NCI-H128 (cell line): ENCODE results near the gene RWDD3.

Source experiments
- DNase-seq: peaks from one replicate; lab custom pipeline; 2025; ENCODE audit not compliant: unreplicated experiment; lab: John Stamatoyannopoulos, UW

RWDD3 gene

GRCh38 chr1:95233737-95234500 is at the start of gene RWDD3:
Gene RWDD3, plus strand, starts transcription at chr1:95234210. Its CDS starts 21 bp downstream, at chr1:95234231.
- DNase-seq: peak; percentile 66

- no peak for DNase-seq
Observed at GRCh38 chr1:95186149-95186548, 47.9 kb upstream of the RWDD3 start.

DNA sequence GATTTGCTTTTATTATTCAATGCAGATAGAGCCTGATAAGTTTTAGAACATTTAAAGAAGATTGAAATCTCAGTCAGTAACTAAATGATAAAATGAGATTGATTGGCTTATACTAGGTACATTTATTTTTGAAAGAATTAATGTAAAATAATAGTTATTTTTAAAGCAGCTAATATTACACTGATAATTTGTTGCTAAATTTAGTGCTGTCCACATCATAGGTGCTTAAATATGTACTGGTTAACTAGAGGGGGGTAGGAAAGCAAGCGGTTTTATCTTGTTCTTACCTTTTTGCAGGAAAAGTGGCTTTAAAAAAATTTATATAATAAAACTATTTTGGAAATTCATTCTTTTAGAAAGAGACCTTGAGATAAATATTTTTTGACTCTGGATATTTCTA is 40.4 kb upstream of the RWDD3 start:
- DNase-seq: no peak

DNA sequence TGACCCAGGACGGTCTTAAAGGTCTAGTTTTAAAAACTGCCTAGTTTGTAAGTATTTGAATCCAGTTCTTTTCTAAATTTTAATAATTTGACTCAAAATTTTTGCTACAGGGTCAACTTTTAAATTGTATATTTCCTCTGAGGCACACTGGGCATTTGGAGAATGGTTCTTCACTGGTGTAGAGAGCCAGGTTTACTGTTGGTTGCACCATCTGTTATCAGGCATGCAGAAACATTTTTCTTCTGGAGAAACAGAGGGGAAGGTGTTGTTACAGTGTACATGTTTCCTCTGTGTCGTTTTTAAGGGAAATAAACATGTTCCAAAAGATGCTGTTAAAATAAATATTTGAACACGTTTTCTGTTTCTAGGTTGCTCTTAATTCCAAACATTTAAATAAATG is 39.0 kb upstream of the RWDD3 start:
- no peak for DNase-seq

DNA sequence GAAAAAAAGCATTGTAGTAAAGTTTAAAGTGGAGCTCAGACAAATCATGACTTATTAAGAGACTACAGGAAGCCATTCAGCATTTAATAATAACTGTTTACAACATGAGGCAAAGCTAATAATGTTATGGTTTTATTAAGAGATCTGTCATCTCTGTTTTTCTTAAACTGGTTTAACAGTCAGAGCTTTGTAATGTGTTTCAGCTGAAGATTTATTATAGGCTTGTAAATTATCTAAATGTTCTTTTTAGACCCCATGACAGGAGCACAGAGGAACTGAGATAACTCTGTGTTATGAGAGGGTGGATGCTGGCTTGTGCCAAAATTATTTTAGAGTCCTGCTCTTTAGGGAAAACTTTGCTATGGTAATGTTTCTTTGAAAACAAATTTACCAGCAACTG is 38.0 kb upstream of the RWDD3 start:
- no peak for DNase-seq

DNA sequence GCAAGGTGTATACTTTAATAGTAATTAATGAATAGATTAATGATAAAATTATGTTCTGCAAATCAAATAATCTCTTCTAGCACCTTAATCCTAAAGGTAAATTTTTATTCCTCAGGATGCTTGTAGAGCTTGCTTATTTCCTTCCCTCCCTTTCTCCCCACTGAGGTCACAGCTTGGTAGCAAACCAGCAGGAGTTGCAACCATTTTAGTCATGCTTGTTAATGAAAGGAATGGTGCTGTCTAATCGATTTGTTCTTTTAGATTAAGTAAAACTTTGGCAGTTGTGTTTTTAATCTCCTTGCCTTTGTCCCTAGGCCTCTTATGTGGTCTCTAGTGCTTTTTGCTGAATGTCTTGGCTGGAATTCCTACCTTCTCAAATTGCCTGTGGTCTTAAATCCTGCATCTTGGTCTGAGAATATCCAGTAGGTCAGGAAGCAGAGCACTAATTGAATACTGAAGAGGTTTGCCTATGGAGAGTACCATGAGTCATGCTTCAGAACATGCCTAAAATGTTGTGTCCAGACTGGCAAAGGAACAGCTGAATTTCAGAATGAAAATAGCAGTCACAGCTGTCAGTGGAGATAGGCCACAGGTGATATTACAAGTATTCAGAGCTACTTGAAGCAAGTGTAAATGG is 36.3 kb upstream of the RWDD3 start:
- no peak for DNase-seq

DNA sequence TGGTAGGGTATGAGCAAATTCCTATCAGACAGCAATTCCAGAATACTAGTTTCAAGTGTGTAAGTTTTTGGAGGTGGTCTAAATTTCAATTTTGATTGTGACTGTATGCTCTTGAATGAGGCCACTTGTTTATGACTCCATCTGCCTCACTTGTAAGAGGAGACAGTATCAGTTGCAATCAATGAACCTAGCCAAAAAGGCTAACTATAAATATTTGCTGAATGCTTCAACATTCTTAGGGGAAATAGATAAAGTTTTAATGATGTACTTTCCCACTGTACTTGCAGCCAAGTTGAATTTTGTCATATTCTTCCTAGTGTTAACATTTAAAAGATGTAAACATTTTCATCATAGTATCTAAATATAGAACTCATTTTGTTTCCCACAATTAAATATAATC is 32.1 kb upstream of the RWDD3 start:
- no peak for DNase-seq

- no peak for DNase-seq
Observed at GRCh38 chr1:95203908-95204437, 30.0 kb upstream of the RWDD3 start.

DNA sequence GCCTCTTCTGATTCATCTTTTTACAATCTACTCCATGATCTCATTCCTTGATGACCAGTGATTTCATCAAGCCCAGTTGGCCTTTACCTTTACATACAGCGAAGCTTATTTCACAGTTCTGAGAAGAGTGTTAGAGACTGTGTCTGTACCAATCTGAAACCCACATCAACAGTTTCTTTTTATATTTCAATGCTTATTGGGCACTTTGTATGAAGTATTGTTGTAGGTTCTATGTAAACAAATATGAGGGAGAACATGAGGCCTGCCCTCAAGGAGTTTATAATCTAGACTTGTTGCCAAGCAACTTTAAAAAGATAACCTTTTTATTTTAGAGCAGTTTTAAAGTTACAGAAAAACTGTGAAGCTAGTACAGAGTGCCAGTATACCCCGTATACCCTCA is 27.5 kb upstream of the RWDD3 start:
- DNase-seq: no peak

DNA sequence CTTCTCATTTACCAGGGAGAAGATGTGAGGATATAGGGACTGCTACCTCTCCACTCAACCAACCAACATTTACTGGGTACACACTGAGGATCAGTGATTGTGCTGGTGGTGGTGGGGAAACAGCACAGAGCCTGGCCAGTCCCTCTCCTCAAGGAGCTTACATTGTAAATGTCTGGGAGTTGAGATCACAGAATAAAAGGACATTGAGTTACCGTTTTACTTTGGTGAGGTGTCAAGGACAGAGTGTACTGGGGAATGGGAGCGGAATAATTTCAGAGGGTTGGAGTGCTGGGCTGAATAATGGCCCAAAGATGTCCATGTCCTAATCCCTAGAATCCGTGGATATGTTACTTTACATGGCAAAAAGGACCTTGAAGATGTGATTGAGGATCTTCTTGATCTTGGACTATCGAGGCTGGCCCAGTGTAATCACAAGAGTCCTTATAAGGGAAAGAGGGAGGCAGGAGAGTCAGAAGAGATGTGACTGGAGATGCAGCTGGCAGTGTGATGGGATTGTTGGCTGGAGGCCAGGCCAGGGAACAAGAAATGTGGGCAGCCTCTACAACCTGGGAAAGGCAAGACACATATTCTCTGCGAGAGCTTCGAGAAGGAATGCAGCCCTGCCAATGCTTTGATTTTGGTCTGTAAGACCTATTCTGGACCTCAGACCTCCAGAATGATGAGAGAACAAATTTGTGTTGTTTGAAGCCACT is 26.6 kb upstream of the RWDD3 start:
- no peak for DNase-seq

- DNase-seq: no peak
Observed at GRCh38 chr1:95208876-95209275, 25.1 kb upstream of the RWDD3 start.

DNA sequence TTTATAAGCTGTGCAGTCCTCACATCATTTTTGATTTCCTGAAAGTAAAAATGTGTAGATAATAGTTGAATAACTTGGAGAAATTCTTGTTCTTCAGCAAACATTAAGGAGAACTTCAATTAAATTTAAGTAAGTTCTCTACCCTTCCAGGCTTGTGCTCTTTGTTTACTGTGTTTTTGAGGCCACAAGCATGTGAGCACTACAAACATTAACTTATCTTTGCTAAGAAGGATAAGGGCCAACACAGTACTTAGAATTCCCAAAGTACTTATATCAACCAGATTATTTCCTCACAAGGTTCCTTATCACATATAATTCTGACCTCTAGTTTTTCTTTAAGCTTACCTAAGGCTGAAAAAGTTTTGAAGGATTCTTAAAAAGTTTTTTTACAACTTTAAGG is 24.7 kb upstream of the RWDD3 start:
- DNase-seq: no peak

- no peak for DNase-seq
Observed at GRCh38 chr1:95216292-95216990, 17.6 kb upstream of the RWDD3 start.

DNA sequence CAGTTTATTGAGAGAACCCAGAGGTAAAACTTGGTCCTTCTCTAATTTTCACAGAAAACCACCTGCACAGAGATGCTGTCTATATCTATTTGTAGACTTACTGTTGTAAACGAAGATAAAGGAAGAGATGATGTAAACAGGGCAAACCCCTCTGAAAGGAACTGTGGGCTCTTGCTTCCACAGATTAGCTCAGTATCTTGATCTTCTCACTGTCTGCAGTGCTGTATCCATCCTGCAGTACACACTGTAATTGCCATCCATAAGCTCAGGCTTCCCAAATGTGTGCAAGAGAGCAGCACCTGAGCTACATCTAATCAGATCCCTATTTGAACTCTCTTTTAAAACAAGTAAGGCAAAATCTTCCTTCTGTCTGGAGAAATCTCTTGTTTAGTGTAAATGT is 16.6 kb upstream of the RWDD3 start:
- no peak for DNase-seq

GRCh38 chr1:95219407-95219806 is 14.6 kb upstream of the RWDD3 start:
- no peak for DNase-seq

DNA sequence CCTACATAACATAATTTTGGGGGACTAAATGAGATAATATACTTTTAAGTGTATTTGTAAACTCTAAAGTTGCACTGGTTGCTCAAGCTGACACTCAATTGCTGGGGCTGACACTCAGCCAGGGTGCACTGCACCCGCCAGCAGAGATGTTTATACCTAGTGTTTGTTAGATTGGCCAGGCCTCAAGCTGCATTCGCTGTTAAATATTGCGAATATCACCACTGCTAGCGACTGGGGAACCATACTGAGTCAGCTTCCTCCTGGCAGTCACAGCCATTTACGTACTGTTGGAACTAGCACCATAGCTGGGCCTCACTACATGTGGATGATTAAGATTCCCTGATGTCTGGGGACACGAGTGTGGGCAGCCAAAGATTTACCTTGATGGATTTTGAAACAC is 12.7 kb upstream of the RWDD3 start:
- no peak for DNase-seq

GRCh38 chr1:95222629-95223028 is 11.4 kb upstream of the RWDD3 start:
- DNase-seq: no peak

GRCh38 chr1:95223110-95223509 is 10.9 kb upstream of the RWDD3 start:
- no peak for DNase-seq

GRCh38 chr1:95226781-95227660 is 7.0 kb upstream of the RWDD3 start:
- no peak for DNase-seq

GRCh38 chr1:95229037-95229436 is 5.0 kb upstream of the RWDD3 start:
- no peak for DNase-seq
